K562 (cell line): ENCODE data around the gene GNAI2. TPM values are rescaled to one million over a fixed set of nuclear protein-coding genes. Genes with fewer than 3 reads are reported as not detected.

Source experiments
- ARHGAP35 ChIP-seq: fragments of 450-650 bp; IDR thresholded peaks from 2 replicates; pipeline ENCODE4 v1.6.1; 2018; ENCODE audit not compliant: partially characterized antibody
- KAT7 ChIP-seq: sonication (generic); formaldehyde crosslinking; IDR thresholded peaks from 2 replicates; pipeline ENCODE4 v1.8.0; 2022; ENCODE audit warnings: missing genetic modification reagents, mild to moderate bottlenecking, borderline replicate concordance
- L3MBTL2 ChIP-seq: fragments of 450-650 bp; IDR thresholded peaks from 2 replicates; pipeline ENCODE4 v1.6.1; 2016; ENCODE audit warnings: mild to moderate bottlenecking, moderate library complexity
- SMC3 ChIP-seq: conservative IDR thresholded peaks from 2 replicates; pipeline ENCODE4 v1.6.1; 2011; ENCODE audit warnings: low read depth, low read length, improper control_type of control experiment; ENCODE audit not compliant: insufficient read depth
- U2AF2 ChIP-seq: fragments of 200-400 bp; formaldehyde crosslinking; optimal IDR thresholded peaks from 2 replicates; pipeline ENCODE3; 2017; ENCODE audit warnings: low read depth, mild to moderate bottlenecking, low read length
- ZBTB40 ChIP-seq, 2 experiments: fragments of 450-650 bp in 1 of 2; sonication (generic) in 1 of 2; formaldehyde crosslinking in 1 of 2; IDR thresholded peaks; 2 replicates each; pipeline versions ENCODE4 v1.7.1 to v1.9.0; 2016 to 2022; ENCODE audit warnings: inconsistent platforms in 1 of 2, mild to moderate bottlenecking in 1 of 2, missing genetic modification reagents in 1 of 2
- ZNF398 ChIP-seq: fragments of 250-450 bp; sonication (Bioruptor Pico); IDR thresholded peaks from 2 replicates; pipeline ENCODE4 v1.8.0; 2021; ENCODE audit warnings: moderate library complexity, mild to moderate bottlenecking, inconsistent platforms
- ZNF644 ChIP-seq: fragments of 200-800 bp; sonication (Bioruptor generic); IDR thresholded peaks from 2 replicates; pipeline ENCODE4 v1.6.1; 2016; ENCODE audit warnings: low read depth, missing genetic modification characterization, missing compliant biosample characterization
- ZNF764 ChIP-seq: fragments of 250-450 bp; sonication (Bioruptor Pico); IDR thresholded peaks from 2 replicates; pipeline ENCODE4 v1.4.0; 2020; ENCODE audit warnings: low read depth, mild to moderate bottlenecking, moderate library complexity
- polyA plus RNA-seq, 8 experiments: library from polyadenylated mRNA; depleted of rRNA in 4 of 8; stranded (reverse) in 5 of 8; unstranded in 3 of 8; fragments of >200 nt; fragmentation: Nextera tagmentation in 2 of 8; fragmentation: Illumina TruSeq in 1 of 8; extraction: Ambion mirVana in 2 of 8; extraction: Trizol in 1 of 8; gene quantifications; 2 replicates each; pipeline versions ENCODE4 v1.2.1 to v1.2.3, GENCODE V29; 2011 to 2014; ENCODE audit warnings: inconsistent platforms in 1 of 8, missing spikeins in 1 of 8
- total RNA-seq, 7 experiments: library from RNA; depleted of rRNA in 6 of 7; stranded (reverse); fragments of >200 nt in 6 of 7; fragmentation: Illumina TruSeq in 2 of 7; extraction: Trizol in 2 of 7; gene quantifications; 2 replicates each; pipeline versions ENCODE4 v1.2.1 to v1.2.3, GENCODE V29; 2011 to 2021; ENCODE audit warnings: low replicate concordance in 1 of 7
- TF ChIP-seq, protein P1 (sequence below): sonication (generic); formaldehyde crosslinking; IDR thresholded peaks from 2 replicates; pipeline ENCODE4 v1.8.0; 2022; ENCODE audit warnings: missing genetic modification reagents, mild to moderate bottlenecking, moderate library complexity, borderline replicate concordance
- TF ChIP-seq, protein P2 (sequence below): fragments of 250-450 bp; sonication (Bioruptor Pico); IDR thresholded peaks from 2 replicates; pipeline ENCODE4 v1.5.0; 2021; ENCODE audit warnings: mild to moderate bottlenecking, borderline replicate concordance

GNAI2 gene
- total and polyA plus RNA-seq, 9 of the 15 experiments (the other 6 are each of a cell fraction or from before 2014, with no cell fraction given): 1.1 to 72.2 (median 42.7) TPM

- TF ChIP-seq ZBTB40 (IDR thresholded peaks at IDR 0.05): no peak
- no peak for TF ChIP-seq ZBTB40 (CRISPR knock-in tag; IDR thresholded peaks at IDR 0.05)
- no peak for TF ChIP-seq ZNF764 (CRISPR knock-in tag)
- TF ChIP-seq L3MBTL2: peak; percentile 50
- TF ChIP-seq ZNF398: no peak
- 0 out of 2 replicates have a peak, but pooled peaks have one; percentile 55 for TF ChIP-seq KAT7 (CRISPR knock-in tag)
- no peak for TF ChIP-seq ARHGAP35
- TF ChIP-seq SMC3: peak; percentile 52
- TF ChIP-seq, protein P1, sequence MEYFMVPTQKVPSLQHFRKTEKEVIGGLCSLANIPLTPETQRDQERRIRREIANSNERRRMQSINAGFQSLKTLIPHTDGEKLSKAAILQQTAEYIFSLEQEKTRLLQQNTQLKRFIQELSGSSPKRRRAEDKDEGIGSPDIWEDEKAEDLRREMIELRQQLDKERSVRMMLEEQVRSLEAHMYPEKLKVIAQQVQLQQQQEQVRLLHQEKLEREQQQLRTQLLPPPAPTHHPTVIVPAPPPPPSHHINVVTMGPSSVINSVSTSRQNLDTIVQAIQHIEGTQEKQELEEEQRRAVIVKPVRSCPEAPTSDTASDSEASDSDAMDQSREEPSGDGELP (CRISPR knock-in tag): peak; percentile 42; the same call in 1 of the 2 replicates
- TF ChIP-seq ZNF644 (tag): no peak
- TF ChIP-seq, protein P2, sequence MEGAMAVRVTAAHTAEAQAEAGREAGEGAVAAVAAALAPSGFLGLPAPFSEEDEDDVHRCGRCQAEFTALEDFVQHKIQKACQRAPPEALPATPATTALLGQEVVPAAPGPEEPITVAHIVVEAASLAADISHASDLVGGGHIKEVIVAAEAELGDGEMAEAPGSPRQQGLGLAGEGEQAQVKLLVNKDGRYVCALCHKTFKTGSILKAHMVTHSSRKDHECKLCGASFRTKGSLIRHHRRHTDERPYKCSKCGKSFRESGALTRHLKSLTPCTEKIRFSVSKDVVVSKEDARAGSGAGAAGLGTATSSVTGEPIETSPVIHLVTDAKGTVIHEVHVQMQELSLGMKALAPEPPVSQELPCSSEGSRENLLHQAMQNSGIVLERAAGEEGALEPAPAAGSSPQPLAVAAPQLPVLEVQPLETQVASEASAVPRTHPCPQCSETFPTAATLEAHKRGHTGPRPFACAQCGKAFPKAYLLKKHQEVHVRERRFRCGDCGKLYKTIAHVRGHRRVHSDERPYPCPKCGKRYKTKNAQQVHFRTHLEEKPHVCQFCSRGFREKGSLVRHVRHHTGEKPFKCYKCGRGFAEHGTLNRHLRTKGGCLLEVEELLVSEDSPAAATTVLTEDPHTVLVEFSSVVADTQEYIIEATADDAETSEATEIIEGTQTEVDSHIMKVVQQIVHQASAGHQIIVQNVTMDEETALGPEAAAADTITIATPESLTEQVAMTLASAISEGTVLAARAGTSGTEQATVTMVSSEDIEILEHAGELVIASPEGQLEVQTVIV: no peak
- TF ChIP-seq U2AF2: no peak
Observed at GRCh38 chr3:50274371-50275104, 38.5 kb downstream of the GNAI2 start (continued).
